T-helper 1 cell treated with Interleukin-12 subunit alpha and Interleukin-12 subunit beta and Interleukin-4 antibody, amounts not matched to agents 30 μg/mL and 1 μg/mL, for 36 hours (primary cell): ENCODE results near the gene ZBTB40.

Source experiments
- H3K27ac Mint-ChIP-seq: one replicate; pipeline ENCODE4 v1.8.0; 2021; ENCODE audit warnings: mild to moderate bottlenecking, mixed read lengths
- H3K27me3 Mint-ChIP-seq: one replicate; pipeline ENCODE4 v1.8.0; 2021; ENCODE audit warnings: low read depth, mixed read lengths
- H3K36me3 Mint-ChIP-seq: one replicate; pipeline ENCODE4 v1.8.0; 2021; ENCODE audit warnings: low read depth, mixed read lengths
- H3K4me1 Mint-ChIP-seq: one replicate; pipeline ENCODE4 v1.8.0; 2021; ENCODE audit warnings: low read depth, mixed read lengths
- H3K4me3 Mint-ChIP-seq: one replicate; pipeline ENCODE4 v1.8.0; 2021; ENCODE audit warnings: mild to moderate bottlenecking, moderate library complexity, mixed read lengths
- H3K9me3 Mint-ChIP-seq: one replicate; pipeline ENCODE4 v1.8.0; 2021; ENCODE audit warnings: mixed read lengths

ZBTB40 gene

DNA sequence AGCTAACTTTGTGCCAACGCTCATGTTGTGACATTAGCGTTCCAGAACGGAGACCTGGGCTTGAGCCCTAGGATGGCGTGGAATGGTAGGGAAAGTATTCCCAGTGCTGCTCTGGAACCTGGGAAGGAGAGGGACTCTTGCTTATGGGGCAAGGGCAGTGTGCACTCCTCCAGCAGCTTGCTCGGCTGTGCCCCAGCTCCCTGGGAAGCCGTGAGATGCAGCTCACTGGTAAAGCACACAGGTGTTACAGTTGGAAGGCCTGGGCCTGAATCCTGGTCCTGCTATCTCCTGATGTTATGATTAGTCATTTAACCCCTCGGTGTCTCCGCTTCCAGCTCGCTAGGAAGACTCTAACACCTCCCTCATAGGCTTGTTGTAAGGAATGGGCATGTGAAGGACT is 69.2 kb downstream of the ZBTB40 start:
- H3K27ac Mint-ChIP-seq = no peak overlapping the region
- no peaks in the 10 kb centered on the region for H3K9me3 Mint-ChIP-seq
- H3K36me3 Mint-ChIP-seq = peaks cover 30% of the 10 kb centered on the region
- H3K27me3 Mint-ChIP-seq = no peaks in the 10 kb centered on the region
- H3K4me3 Mint-ChIP-seq = no peak overlapping the region
- H3K4me1 Mint-ChIP-seq = no peaks in the 10 kb centered on the region

DNA sequence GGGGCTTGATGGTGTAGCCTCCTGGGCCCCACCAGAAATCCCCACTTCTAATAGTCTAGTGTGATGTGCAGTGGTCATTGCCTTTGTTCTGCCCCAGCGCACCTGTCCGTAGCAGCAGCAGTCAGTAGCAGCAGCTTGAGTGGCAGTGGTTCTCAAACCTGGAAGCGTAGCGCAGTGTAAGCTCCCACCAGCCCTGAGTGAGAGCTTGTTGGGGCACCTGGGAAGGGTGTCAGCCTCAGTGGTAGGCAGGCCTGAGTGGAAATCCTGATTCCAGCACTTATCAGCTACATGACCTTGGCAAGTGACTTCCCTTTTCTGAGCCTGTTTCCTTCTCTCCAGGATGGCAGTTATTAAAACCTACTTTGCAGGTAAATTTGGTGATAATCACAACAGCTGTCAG is 70.0 kb downstream of the ZBTB40 start:
- Mint-ChIP-seq H3K4me1 (no peaks in the 10 kb centered on the region), H3K36me3 (peaks cover 29% of the 10 kb centered on the region), H3K9me3 (no peaks in the 10 kb centered on the region), H3K27me3 (no peaks in the 10 kb centered on the region), H3K4me3 (no peak overlapping the region), H3K27ac (no peak overlapping the region)

- Mint-ChIP-seq H3K9me3 (no peaks in the 10 kb centered on the region), H3K4me3 (no peak overlapping the region), H3K27ac (no peak overlapping the region), H3K36me3 (peaks cover 32% of the 10 kb centered on the region), H3K4me1 (no peaks in the 10 kb centered on the region), H3K27me3 (no peaks in the 10 kb centered on the region)
Observed at GRCh38 chr1:22522221-22522743, 70.6 kb downstream of the ZBTB40 start.

DNA sequence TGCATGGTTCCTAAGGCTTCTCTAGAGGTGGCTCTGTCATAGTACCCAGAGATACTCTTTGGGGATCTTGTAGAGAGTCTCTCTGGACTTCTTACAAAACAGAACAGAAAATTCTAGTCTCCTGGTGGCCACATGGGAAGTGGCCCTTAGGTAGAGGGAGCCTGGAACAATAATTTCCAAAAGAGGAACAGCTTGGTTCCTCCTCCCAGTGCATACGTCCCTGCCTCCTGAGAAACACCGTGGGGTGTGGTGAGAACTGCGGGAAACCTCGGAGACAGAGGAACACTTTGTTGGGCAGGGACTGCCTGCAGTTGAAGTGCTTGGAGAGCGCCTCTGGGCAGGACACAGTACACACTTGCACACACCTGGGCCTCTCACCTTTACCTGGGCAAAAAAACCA is 72.8 kb downstream of the ZBTB40 start:
- Mint-ChIP-seq H3K9me3 (no peaks in the 10 kb centered on the region), H3K27ac (no peak overlapping the region)

DNA sequence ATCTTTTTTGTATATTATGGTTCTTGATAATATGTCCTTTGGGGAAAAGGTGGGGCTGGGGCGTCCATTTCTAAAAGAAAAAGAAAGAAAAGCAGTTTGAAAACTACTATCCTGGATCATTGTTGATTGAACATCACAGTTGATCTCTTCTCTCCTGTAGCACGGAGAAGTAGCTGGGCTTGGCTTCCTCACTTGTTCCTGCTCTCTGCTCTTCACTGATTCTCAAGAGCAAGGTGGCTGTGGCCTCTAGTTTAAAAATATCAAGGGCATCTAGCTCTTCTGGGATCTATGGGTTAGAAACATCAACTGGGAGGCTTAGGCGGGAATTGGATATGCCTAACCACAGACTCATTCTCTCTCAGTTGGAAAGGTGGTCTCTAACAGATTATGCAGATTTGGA is 73.6 kb downstream of the ZBTB40 start:
- no peaks in the 10 kb centered on the region for H3K4me1 Mint-ChIP-seq
- H3K27ac Mint-ChIP-seq = no peak overlapping the region
- peaks cover 21% of the 10 kb centered on the region for H3K36me3 Mint-ChIP-seq
- H3K4me3 Mint-ChIP-seq = no peak overlapping the region
- H3K27me3 Mint-ChIP-seq = no peaks in the 10 kb centered on the region
- H3K9me3 Mint-ChIP-seq = no peaks in the 10 kb centered on the region

More for the DNA sequence above, 72.8 kb downstream of the ZBTB40 start:
- H3K36me3 Mint-ChIP-seq = peaks cover 23% of the 10 kb centered on the region
- no peak overlapping the region for H3K4me3 Mint-ChIP-seq
- no peaks in the 10 kb centered on the region for H3K27me3 Mint-ChIP-seq
- H3K4me1 Mint-ChIP-seq = no peaks in the 10 kb centered on the region

GRCh38 chr1:22525646-22526045 is 74.0 kb downstream of the ZBTB40 start:
- no peaks in the 10 kb centered on the region for H3K9me3 Mint-ChIP-seq
- peaks cover 19% of the 10 kb centered on the region for H3K36me3 Mint-ChIP-seq
- no peaks in the 10 kb centered on the region for H3K27me3 Mint-ChIP-seq
- no peak overlapping the region for H3K4me3 Mint-ChIP-seq
- H3K4me1 Mint-ChIP-seq = no peaks in the 10 kb centered on the region
- no peak overlapping the region for H3K27ac Mint-ChIP-seq

DNA sequence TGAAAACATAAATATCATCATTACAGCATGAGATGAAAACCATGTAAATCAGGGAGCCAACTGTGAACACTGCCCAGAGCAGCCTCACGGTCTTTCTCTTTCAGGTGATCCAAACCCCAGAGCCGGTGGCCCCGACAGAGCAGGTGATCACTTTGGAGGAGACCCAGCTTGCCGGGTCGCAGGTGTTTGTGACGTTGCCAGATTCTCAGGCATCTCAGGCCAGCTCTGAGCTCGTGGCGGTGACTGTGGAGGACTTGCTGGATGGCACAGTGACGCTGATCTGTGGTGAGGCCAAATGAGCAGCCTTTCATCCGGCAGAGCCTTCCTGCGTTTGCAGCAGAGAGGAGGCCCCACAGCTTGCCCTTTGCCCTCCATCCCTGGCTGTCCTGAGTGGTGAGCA is 74.4 kb downstream of the ZBTB40 start:
- H3K27me3 Mint-ChIP-seq = no peaks in the 10 kb centered on the region
- H3K9me3 Mint-ChIP-seq = no peaks in the 10 kb centered on the region
- H3K36me3 Mint-ChIP-seq = peaks cover 19% of the 10 kb centered on the region

GRCh38 chr1:22526677-22527076 is 75.0 kb downstream of the ZBTB40 start:
- H3K9me3 Mint-ChIP-seq = no peaks in the 10 kb centered on the region
- no peaks in the 10 kb centered on the region for H3K27me3 Mint-ChIP-seq
- no peak overlapping the region for H3K4me3 Mint-ChIP-seq
- H3K27ac Mint-ChIP-seq = no peak overlapping the region
- peaks cover 19% of the 10 kb centered on the region for H3K36me3 Mint-ChIP-seq
- H3K4me1 Mint-ChIP-seq = no peaks in the 10 kb centered on the region

More for the DNA sequence above, 74.4 kb downstream of the ZBTB40 start:
- Mint-ChIP-seq H3K27ac (no peak overlapping the region), H3K4me1 (no peaks in the 10 kb centered on the region), H3K4me3 (no peak overlapping the region)

DNA sequence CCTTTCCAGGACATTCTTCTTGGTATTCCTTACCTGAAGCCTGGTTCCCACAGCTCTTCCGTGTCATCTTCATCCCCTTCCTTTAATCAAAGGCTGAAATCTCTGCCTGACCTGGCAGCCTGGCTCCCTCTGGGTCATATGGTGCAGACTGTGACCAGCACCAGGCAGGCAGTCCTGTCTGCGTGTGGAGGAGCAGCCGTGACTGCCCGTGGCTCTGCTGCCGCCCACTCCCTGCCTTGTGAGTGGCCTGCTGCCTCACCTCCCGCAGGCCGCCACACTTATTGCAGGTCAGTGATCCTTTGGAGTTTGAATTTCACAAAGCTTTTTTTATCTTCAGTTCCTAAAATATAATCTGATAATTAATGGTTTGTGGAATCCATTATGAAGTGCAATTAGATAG is 75.5 kb downstream of the ZBTB40 start:
- Mint-ChIP-seq H3K4me3 (no peak overlapping the region), H3K27ac (no peak overlapping the region), H3K36me3 (peaks cover 16% of the 10 kb centered on the region), H3K4me1 (no peaks in the 10 kb centered on the region), H3K9me3 (no peaks in the 10 kb centered on the region), H3K27me3 (no peaks in the 10 kb centered on the region)

- Mint-ChIP-seq H3K4me3 (no peak overlapping the region), H3K36me3 (peaks cover 12% of the 10 kb centered on the region), H3K27me3 (no peaks in the 10 kb centered on the region), H3K9me3 (no peaks in the 10 kb centered on the region), H3K4me1 (no peaks in the 10 kb centered on the region), H3K27ac (no peak overlapping the region)
Observed at GRCh38 chr1:22527555-22528296, 76.1 kb downstream of the ZBTB40 start.

DNA sequence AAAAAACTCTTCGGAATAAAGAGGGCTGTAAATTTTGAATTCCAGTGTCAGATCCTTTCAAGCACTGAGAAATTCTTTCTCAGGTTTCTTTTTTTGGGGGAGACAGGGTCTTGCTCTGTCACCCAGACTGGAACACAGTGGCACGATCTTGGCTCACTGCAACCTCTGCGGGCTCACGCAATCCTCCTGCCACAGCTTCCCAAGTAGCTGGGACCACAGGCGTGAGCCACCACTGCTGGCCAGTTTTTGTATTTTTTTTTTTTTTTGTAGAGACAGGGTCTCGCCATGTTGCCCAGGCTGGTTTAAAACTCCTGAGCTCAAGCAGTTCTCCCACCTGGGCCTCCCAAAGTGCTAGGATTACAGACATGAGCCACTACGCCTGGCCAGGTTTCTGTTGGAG is 76.8 kb downstream of the ZBTB40 start:
- Mint-ChIP-seq H3K9me3 (no peaks in the 10 kb centered on the region), H3K4me1 (no peaks in the 10 kb centered on the region), H3K36me3 (peaks cover 12% of the 10 kb centered on the region), H3K27ac (no peak overlapping the region), H3K4me3 (no peak overlapping the region), H3K27me3 (no peaks in the 10 kb centered on the region)

DNA sequence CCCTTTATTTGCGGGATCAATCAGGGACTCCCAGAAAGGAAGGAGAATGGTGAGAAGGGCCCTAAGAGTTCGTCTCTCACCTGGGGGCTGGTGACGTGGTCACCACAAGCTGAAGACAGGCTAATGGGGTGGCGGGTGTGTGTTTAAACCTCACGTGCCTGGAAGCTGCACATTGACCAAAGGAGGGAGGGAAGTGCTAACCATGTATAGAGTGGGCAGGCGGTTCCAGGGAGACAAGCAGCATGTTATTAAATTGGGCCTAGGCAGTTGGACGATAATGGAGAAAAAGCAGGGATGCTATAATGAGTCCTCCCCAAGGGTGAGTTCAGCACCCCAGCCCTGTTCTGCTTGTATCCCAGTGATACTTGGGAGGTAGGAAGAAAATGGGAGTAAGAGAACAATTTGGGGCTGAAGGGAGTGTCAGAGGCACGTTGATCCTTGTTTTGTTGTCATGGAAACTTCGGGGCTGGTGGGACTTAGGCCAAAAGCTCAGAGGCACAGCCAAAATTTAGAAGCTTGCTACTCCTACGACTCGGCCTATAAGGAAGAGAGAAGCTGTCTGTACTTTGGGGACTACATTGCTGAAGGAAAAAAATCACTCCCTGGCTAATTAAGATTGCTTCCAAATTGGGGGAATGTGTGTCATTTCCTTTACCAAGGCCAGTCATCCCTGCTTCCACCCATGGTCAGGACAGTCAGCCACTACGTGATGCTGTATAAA is 78.4 kb downstream of the ZBTB40 start:
- no peak overlapping the region for H3K27ac Mint-ChIP-seq
- no peak overlapping the region for H3K4me3 Mint-ChIP-seq
- no peaks in the 10 kb centered on the region for H3K4me1 Mint-ChIP-seq
- no peaks in the 10 kb centered on the region for H3K27me3 Mint-ChIP-seq
- no peaks in the 10 kb centered on the region for H3K9me3 Mint-ChIP-seq
- H3K36me3 Mint-ChIP-seq = peaks cover 5% of the 10 kb centered on the region

- Mint-ChIP-seq H3K36me3 (peaks cover 3% of the 10 kb centered on the region), H3K27me3 (no peaks in the 10 kb centered on the region), H3K27ac (no peak overlapping the region), H3K4me3 (no peak overlapping the region), H3K9me3 (no peaks in the 10 kb centered on the region), H3K4me1 (no peaks in the 10 kb centered on the region)
Observed at GRCh38 chr1:22530715-22531114, 79.1 kb downstream of the ZBTB40 start.

- H3K4me1 Mint-ChIP-seq = no peaks in the 10 kb centered on the region
- H3K27me3 Mint-ChIP-seq = no peaks in the 10 kb centered on the region
- H3K36me3 Mint-ChIP-seq = peaks cover 3% of the 10 kb centered on the region
- no peaks in the 10 kb centered on the region for H3K9me3 Mint-ChIP-seq
- no peak overlapping the region for H3K27ac Mint-ChIP-seq
- H3K4me3 Mint-ChIP-seq = no peak overlapping the region
Observed at GRCh38 chr1:22531251-22531650, 79.6 kb downstream of the ZBTB40 start.

GRCh38 chr1:22533244-22533895 is 81.7 kb downstream of the ZBTB40 start:
- Mint-ChIP-seq H3K4me3 (no peak overlapping the region), H3K9me3 (no peaks in the 10 kb centered on the region), H3K27ac (no peak overlapping the region), H3K4me1 (no peaks in the 10 kb centered on the region), H3K36me3 (no peaks in the 10 kb centered on the region), H3K27me3 (no peaks in the 10 kb centered on the region)
